ENCODE measurements around the gene LIPN. TPM values are rescaled to one million over a fixed set of nuclear protein-coding genes. Genes with fewer than 3 reads are reported as not detected.
A peak's percentile ranks its signal among the peaks of the same experiment; 100 is the strongest.

The LIPN gene
- total and polyA plus RNA-seq, 8 donors: not detected

DNA sequence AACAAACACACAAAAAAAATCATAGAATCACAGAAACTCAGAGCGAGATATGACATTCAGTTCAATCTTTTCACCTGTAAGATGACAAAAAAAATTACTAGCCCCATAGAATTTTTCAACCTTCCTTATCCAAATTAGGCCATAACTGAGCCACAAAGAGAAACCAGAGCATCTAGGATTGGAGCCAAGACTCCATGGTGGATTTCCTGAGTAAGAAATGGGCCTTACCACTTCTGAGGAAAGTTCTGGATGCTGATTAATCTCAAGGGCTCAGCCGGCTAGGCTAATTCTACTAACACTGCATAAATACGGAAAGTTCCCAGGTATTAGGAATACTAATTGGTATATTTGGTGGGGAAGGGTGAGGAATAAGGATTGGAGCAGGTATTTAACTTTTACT, 59.5 kb downstream of the LIPN start:
- DNase-seq (no peak), ATAC-seq (no peak), FAIRE-seq (no peak)
- no peak overlapping the region for H3K27ac ChIP-seq
- no peak overlapping the region for H3K4me3 ChIP-seq
- no peaks in the 10 kb centered on the region for H3K27me3 ChIP-seq
- 85 to 88% methylated on average over 3 of the region's 3 CpGs for WGBS, 2 donors
- intact Hi-C loops (cut with DNase I): no loop called here
- H3K4me1 ChIP-seq: no peaks in the 10 kb centered on the region
- TF ChIP-seq, protein P1, sequence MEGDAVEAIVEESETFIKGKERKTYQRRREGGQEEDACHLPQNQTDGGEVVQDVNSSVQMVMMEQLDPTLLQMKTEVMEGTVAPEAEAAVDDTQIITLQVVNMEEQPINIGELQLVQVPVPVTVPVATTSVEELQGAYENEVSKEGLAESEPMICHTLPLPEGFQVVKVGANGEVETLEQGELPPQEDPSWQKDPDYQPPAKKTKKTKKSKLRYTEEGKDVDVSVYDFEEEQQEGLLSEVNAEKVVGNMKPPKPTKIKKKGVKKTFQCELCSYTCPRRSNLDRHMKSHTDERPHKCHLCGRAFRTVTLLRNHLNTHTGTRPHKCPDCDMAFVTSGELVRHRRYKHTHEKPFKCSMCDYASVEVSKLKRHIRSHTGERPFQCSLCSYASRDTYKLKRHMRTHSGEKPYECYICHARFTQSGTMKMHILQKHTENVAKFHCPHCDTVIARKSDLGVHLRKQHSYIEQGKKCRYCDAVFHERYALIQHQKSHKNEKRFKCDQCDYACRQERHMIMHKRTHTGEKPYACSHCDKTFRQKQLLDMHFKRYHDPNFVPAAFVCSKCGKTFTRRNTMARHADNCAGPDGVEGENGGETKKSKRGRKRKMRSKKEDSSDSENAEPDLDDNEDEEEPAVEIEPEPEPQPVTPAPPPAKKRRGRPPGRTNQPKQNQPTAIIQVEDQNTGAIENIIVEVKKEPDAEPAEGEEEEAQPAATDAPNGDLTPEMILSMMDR (IDR thresholded peaks at IDR 0.05): no peak
- H3K9me3 ChIP-seq: no peaks in the 10 kb centered on the region
- no peaks in the 10 kb centered on the region for H3K36me3 ChIP-seq

DNA sequence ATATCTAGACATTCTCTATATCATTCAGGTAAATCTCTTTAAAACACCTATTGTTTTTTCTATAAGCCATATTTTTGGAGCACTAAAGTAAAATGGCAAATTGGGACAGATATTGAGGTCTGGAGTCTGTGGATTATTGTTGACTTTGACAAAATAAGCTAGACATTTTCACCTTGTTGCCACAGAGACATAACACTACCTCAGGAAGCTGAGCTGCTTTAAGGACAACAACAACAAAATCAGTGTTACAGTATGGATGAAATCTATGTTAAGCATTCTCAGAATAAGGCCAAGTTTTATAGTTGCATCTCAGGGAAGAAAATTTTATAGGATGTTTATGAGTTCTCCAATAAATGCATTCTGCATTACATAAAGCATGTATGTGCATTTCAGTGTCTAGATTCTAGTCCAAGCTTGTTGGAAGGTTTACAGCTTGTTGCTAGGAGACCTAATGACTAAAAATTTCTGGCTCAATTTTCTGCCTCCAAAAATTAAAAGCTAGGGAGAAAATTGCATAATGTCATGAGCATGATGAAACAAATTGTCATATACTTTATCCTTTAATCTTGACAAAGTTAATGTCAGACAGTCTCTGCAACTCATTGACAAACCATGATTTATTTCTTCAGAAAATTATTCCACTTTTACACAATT, 61.1 kb downstream of the LIPN start:
- ATAC-seq (peak in 1 of 4 donors; percentile 35), DNase-seq (no peak), FAIRE-seq (no peak)
- H3K4me3 ChIP-seq: no peak overlapping the region
- TF ChIP-seq, protein P1 (IDR thresholded peaks at IDR 0.05): no peak
- no peaks in the 10 kb centered on the region for H3K36me3 ChIP-seq
- H3K9me3 ChIP-seq: no peaks in the 10 kb centered on the region
- H3K27me3 ChIP-seq: no peaks in the 10 kb centered on the region
- no peaks in the 10 kb centered on the region for H3K4me1 ChIP-seq
- H3K27ac ChIP-seq: no peak overlapping the region
- intact Hi-C loops (cut with DNase I): no loop called here

DNA sequence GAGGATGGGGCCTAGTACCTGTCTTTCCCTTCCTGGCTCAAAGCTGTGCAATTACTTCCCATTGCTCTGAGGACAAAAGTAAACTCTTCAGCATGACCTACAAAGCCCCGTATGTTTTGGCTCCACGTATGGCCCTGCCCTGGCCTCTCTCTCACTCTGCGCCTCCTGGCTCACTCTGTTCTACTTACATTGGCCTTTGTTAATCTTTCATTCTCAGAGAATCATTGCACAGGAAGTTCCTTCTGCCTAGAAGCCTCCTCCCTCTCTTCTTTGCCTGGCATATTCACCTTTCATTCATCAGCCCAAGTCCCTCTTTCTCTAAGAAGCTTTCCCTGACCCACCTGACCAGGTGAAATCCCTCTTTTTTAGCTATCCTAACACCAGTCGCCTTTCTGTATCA, 66.6 kb downstream of the LIPN start:
- Histone ChIP-seq H3K9me3 (no peaks in the 10 kb centered on the region), H3K4me1 (no peaks in the 10 kb centered on the region), H3K36me3 (no peaks in the 10 kb centered on the region), H3K27ac (no peak overlapping the region), H3K4me3 (no peak overlapping the region), H3K27me3 (no peaks in the 10 kb centered on the region)
- DNase-seq: no peak
- FAIRE-seq: no peak
- WGBS, 2 donors: 69 to 70% methylated on average over 4 of the region's 4 CpGs
- intact Hi-C loops (cut with DNase I): no loop called here
- TF ChIP-seq, protein P1 (IDR thresholded peaks at IDR 0.05): no peak
- no peak for ATAC-seq

DNA sequence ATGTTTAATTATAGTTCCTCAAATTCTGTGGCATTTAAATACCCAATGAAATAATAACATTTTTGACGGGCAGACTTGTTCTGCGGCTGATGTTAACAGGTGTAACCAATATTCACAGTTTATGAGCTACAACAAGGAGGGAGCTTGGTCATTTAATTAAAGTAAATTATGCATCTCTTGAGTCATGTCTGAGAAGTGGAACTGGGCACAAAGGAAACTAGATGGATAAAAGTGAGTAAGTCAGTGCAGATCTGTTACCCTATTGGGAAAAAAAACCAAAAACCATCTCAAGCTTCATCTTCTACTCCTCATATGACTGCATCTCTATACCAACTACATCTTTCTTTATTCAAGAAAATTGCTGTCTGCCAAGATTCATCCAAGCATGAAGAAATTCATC, 67.9 kb downstream of the LIPN start:
- no peaks in the 10 kb centered on the region for H3K9me3 ChIP-seq
- no peak overlapping the region for H3K27ac ChIP-seq
- no peak for ATAC-seq
- no peak for DNase-seq
- H3K4me3 ChIP-seq: no peak overlapping the region
- no peak for FAIRE-seq
- H3K4me1 ChIP-seq: no peaks in the 10 kb centered on the region
- H3K36me3 ChIP-seq: no peaks in the 10 kb centered on the region
- intact Hi-C loops (cut with DNase I): no loop called here
- WGBS, 2 donors: 93 to 99% methylated on average over 2 of the region's 2 CpGs
- H3K27me3 ChIP-seq: no peaks in the 10 kb centered on the region
- TF ChIP-seq, protein P1 (IDR thresholded peaks at IDR 0.05): no peak

DNA sequence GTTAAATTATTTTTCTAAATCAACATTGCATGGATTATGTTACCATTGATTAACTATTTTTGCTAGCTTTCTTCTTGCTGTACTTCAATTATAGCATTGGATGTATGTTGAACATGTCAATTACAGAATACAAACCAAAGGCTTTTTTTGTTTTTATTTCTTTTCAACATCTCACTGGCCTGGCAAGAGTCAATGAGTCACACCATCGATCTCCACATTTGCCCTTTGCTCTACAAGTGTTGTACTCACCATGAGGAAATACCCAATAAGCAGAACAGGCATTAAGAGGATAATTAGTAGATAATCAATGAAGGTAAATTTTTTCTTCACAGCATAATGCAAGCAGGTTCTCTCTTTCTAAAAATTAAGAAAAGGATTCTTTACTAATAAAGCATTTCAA, 68.5 kb downstream of the LIPN start:
- Histone ChIP-seq H3K27ac (no peak overlapping the region), H3K4me1 (no peaks in the 10 kb centered on the region), H3K27me3 (no peaks in the 10 kb centered on the region), H3K4me3 (no peak overlapping the region), H3K36me3 (no peaks in the 10 kb centered on the region), H3K9me3 (no peaks in the 10 kb centered on the region)
- no peak for ATAC-seq
- TF ChIP-seq, protein P1 (IDR thresholded peaks at IDR 0.05): no peak
- no peak for DNase-seq
- WGBS, 2 donors: 33 to 34% methylated on average over 1 of the region's 1 CpG
- no peak for FAIRE-seq
- intact Hi-C loops (cut with DNase I): no loop called here

Other genes with a start within 250 kb of the LIPN start
- gene RNLS, start 176.7 kb upstream of the LIPN start, total RNA-seq: 1 to 10 TPM; 4.6 to 6.4 (median 5.9) TPM
- gene RNLS, start 176.7 kb upstream of the LIPN start, polyA plus RNA-seq: 1 to 10 TPM; 2.5 to 6.4 TPM
- gene LIPJ, start 173.3 kb upstream of the LIPN start, total RNA-seq: under 1 TPM; 0.04 to 0.47 (median 0.20) TPM
- gene LIPJ, start 173.3 kb upstream of the LIPN start, polyA plus RNA-seq: 1 to 10 TPM in 1 of 2 donors, under 1 TPM in 1; 0.53 to 1.2 TPM
- not detected for gene LIPF, start 95.6 kb upstream of the LIPN start, total RNA-seq
- gene LIPF, start 95.6 kb upstream of the LIPN start, polyA plus RNA-seq: 1 to 10 TPM in 1 of 2 donors, not detected in 1; 1.2 TPM
- gene LIPK, start 53.8 kb upstream of the LIPN start, total RNA-seq: not detected
- gene LIPK, start 53.8 kb upstream of the LIPN start, polyA plus RNA-seq: not detected
- not detected for gene LIPM, start 42.7 kb downstream of the LIPN start, total RNA-seq
- not detected for gene LIPM, start 42.7 kb downstream of the LIPN start, polyA plus RNA-seq
- gene ANKRD22, start 91.8 kb downstream of the LIPN start, total RNA-seq: 10 to 100 TPM in 1 of 6 donors, 1 to 10 TPM in 5; 2.3 to 17.4 (median 4.3) TPM
- 1 to 10 TPM; 3.4 to 3.6 TPM for gene ANKRD22, start 91.8 kb downstream of the LIPN start, polyA plus RNA-seq
- 1 to 10 TPM; 1.2 to 3.5 (median 2.3) TPM for gene STAMBPL1, start 120.2 kb downstream of the LIPN start, total RNA-seq
- 1 to 10 TPM; 2.2 to 2.7 TPM for gene STAMBPL1, start 120.2 kb downstream of the LIPN start, polyA plus RNA-seq
- gene ACTA2, start 192.8 kb downstream of the LIPN start, total RNA-seq: 10 to 100 TPM in 4 of 6 donors, 1 to 10 TPM in 2; 8.1 to 78.7 (median 17.5) TPM
- gene ACTA2, start 192.8 kb downstream of the LIPN start, polyA plus RNA-seq: 10 to 100 TPM; 58.0 to 78.4 TPM
- gene FAS, start 230.8 kb downstream of the LIPN start, total RNA-seq: 10 to 100 TPM in 1 of 6 donors, 1 to 10 TPM in 5; 2.6 to 10.3 (median 4.1) TPM
- 1 to 10 TPM; 1.4 to 2.8 TPM for gene FAS, start 230.8 kb downstream of the LIPN start, polyA plus RNA-seq

Data from pancreas (tissue), 10 donors.